BE2C (cell line): Measurements from ENCODE around the gene CMC1.

Experiments used
- DNase-seq: peaks from one replicate; pipeline ENCODE4 v3.0.0-alpha.2; 2020
- H3K27me3 ChIP-seq: fragments of 250-450 bp; sonication (Bioruptor Pico); 2 replicates; pipeline ENCODE4 v1.5.1; 2020; ENCODE audit warnings: mild to moderate bottlenecking
- H3K36me3 ChIP-seq: fragments of 250-450 bp; sonication (Bioruptor Pico); 2 replicates; pipeline ENCODE4 v1.5.1; 2020; ENCODE audit warnings: mild to moderate bottlenecking
- H3K4me1 ChIP-seq: fragments of 250-450 bp; sonication (Bioruptor Pico); 2 replicates; pipeline ENCODE4 v1.5.1; 2020
- H3K4me3 ChIP-seq: 2 replicates; pipeline ENCODE4 v1.5.1; 2011; ENCODE audit warnings: low read depth, low read length
- H3K9me3 ChIP-seq: fragments of 250-450 bp; sonication (Bioruptor Pico); 2 replicates; pipeline ENCODE4 v1.5.1; 2020
- TF ChIP-seq, protein P1 (sequence below): IDR thresholded peaks from 2 replicates; pipeline ENCODE4 v1.5.1; 2012; ENCODE audit warnings: mild to moderate bottlenecking, low read depth, low read length

CMC1 gene

DNA sequence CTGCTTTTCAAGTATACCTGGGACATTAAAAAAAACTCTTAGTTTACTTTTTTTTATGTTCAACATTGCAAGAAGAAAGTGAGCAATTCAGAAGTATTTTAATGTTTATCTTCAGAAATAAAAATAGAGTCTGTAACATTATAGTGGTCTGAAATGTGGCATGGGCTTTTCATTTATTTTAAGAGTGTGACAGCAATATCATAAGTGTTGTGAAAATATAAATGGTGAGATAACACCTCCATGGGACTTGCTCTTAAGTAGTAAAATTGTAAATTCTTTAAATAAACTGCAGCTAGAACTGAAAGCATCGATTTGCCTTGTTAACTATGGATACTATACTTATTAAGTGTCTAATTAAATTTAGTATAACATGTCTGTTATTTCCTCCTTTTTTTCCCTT is 58.3 kb downstream of the CMC1 start:
- H3K4me3 ChIP-seq, result no peak overlapping the region
- no peaks in the 10 kb centered on the region for H3K4me1 ChIP-seq
- DNase-seq, result no peak
- no peaks in the 10 kb centered on the region for H3K36me3 ChIP-seq
- TF ChIP-seq, protein P1, sequence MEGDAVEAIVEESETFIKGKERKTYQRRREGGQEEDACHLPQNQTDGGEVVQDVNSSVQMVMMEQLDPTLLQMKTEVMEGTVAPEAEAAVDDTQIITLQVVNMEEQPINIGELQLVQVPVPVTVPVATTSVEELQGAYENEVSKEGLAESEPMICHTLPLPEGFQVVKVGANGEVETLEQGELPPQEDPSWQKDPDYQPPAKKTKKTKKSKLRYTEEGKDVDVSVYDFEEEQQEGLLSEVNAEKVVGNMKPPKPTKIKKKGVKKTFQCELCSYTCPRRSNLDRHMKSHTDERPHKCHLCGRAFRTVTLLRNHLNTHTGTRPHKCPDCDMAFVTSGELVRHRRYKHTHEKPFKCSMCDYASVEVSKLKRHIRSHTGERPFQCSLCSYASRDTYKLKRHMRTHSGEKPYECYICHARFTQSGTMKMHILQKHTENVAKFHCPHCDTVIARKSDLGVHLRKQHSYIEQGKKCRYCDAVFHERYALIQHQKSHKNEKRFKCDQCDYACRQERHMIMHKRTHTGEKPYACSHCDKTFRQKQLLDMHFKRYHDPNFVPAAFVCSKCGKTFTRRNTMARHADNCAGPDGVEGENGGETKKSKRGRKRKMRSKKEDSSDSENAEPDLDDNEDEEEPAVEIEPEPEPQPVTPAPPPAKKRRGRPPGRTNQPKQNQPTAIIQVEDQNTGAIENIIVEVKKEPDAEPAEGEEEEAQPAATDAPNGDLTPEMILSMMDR, result no peak
- H3K9me3 ChIP-seq, result no peaks in the 10 kb centered on the region
- H3K27me3 ChIP-seq, result no peaks in the 10 kb centered on the region

DNA sequence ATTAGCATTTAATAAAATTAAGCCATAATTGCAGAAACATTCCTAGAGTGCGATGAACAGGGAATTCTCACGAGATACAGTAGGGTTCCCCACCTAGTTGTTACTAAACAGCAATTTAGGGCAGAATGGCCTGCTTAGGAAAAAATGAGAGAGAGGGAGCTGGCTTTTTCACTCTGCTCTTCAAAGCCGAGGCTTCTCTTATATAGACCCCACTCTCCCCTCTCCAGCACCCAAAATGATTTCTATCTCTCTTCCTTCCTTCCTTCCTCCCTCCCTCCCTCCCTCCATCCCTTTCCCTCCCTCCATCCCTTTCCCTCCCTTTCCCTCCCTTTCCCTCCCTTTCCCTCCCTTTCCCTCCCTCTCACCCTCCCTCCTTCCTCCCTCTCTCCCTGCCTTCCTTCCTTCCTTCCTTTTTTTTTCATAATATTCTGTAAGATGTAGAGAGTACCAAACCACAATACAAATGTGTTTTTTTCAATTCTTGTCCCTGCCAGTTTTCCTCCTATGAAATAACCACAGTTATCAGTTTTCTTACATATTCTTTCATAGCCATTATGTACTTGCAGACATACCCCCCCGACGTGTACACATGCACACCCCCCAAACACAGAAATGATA is 59.0 kb downstream of the CMC1 start:
- Histone ChIP-seq H3K27me3 (no peaks in the 10 kb centered on the region), H3K36me3 (no peaks in the 10 kb centered on the region), H3K4me3 (no peak overlapping the region), H3K4me1 (no peaks in the 10 kb centered on the region), H3K9me3 (no peaks in the 10 kb centered on the region)
- TF ChIP-seq, protein P1, result no peak
- no peak for DNase-seq

DNA sequence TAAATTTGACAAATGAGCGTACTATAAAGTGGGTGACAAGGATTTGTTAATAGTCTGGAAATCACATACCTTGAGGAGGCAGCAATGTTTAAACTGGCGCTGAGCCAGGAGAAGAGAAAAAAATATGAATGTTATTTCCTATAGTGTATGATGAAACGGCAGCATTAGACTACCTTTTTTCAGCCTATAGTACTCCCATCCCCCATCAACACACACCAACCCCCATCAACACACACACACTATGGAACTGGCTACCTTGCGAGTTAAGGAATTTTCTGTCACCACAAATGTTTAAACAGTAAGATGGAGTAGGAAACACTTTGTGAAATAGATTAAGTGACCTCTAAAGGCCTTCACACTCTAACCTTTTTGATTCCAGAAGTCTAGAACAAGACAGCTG is 60.3 kb downstream of the CMC1 start:
- Histone ChIP-seq H3K9me3 (no peaks in the 10 kb centered on the region), H3K36me3 (no peaks in the 10 kb centered on the region), H3K4me1 (no peaks in the 10 kb centered on the region), H3K27me3 (no peaks in the 10 kb centered on the region), H3K4me3 (no peak overlapping the region)
- no peak for DNase-seq
- TF ChIP-seq, protein P1, result no peak

DNA sequence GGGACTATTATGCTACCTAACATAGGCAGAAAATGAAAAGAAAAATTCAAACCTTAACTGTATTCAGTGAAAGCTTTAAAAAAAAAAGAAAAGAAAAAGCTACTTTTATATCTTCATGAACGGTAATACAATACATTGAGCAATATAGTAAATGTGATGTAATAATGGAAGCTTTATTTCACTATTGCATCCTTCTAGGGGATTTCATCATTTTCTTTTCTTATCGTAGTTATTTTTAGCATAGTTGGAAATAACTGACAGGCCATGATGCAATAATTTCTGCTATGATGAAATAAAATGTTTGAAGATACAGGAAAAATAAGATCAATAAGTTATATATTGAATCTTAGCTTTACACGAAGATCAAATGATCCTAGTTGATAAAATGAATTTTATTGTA is 66.8 kb downstream of the CMC1 start:
- H3K4me1 ChIP-seq, result no peaks in the 10 kb centered on the region
- no peaks in the 10 kb centered on the region for H3K27me3 ChIP-seq
- H3K36me3 ChIP-seq, result no peaks in the 10 kb centered on the region
- TF ChIP-seq, protein P1, result no peak
- no peak for DNase-seq
- H3K4me3 ChIP-seq, result no peak overlapping the region
- H3K9me3 ChIP-seq, result no peaks in the 10 kb centered on the region

DNA sequence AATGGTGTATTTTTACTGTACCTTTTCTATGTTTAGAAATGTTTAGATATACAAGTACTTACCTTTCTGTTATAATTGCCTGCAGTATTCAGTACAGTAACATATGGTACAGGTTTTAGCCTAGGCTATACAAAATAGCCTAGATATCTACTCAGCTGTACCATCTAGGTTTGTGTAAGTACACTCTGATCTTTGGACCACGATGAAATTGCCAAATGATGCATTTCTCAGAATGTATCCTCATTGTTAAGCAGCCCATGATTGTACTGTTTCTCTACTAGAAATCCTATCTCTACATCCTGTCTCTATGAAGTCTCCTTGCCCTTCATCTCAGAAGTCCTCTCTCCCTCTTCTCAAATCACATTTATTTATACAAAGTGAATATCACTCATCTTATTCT is 74.3 kb downstream of the CMC1 start:
- Histone ChIP-seq H3K36me3 (no peaks in the 10 kb centered on the region), H3K27me3 (no peaks in the 10 kb centered on the region), H3K9me3 (no peaks in the 10 kb centered on the region), H3K4me3 (no peak overlapping the region), H3K4me1 (no peaks in the 10 kb centered on the region)
- TF ChIP-seq, protein P1, result no peak
- DNase-seq, result no peak

DNA sequence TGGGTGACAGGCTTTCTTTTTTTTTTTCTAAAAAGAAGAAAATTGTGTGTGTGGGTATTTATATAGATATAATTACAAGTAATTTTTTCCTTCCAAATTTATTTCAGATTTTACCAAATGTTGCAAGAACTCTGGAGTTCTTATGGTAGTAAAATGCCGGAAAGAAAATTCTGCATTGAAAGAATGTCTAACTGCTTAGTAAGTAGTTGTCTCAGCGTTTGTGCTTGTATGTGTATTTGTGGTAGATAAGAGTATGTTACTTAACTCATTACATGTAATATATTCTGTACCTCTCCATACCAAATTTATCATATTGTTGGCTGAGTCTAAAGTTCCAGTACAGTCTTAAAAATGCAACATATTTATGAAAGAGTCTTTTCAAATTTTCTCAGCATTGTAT is 74.8 kb downstream of the CMC1 start:
- Histone ChIP-seq H3K36me3 (no peaks in the 10 kb centered on the region), H3K9me3 (no peaks in the 10 kb centered on the region), H3K27me3 (no peaks in the 10 kb centered on the region), H3K4me3 (no peak overlapping the region), H3K4me1 (no peaks in the 10 kb centered on the region)
- no peak for DNase-seq
- TF ChIP-seq, protein P1, result no peak
